GM15510 (cell line): ENCODE data around the gene FIGN.

Source experiments
- POLR2A ChIP-seq: IDR thresholded peaks from 3 replicates; pipeline ENCODE4 v1.6.1; 2011; ENCODE audit warnings: borderline replicate concordance; ENCODE audit not compliant: insufficient read length; ENCODE audit errors: extremely low read depth

FIGN gene

DNA sequence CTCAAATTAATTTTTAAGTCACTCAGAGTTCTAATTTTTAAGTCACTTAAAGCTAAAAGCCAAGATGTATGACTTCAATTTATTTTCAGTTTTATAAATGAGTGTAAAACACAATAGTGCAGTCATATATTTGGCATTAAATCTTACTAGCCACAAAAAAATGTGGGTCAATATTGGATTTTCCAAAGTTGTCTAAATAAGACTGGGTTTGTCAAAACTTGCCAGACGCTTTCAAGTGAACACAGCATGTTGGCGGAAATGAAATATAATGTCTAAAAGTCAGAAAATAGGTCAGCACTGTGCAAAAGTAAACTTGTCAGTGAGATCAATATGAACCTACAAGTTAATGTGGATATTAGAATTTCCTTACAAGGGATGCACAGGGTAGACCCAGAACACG lies 128.9 kb downstream of the FIGN start:
- TF ChIP-seq POLR2A, result no peak

DNA sequence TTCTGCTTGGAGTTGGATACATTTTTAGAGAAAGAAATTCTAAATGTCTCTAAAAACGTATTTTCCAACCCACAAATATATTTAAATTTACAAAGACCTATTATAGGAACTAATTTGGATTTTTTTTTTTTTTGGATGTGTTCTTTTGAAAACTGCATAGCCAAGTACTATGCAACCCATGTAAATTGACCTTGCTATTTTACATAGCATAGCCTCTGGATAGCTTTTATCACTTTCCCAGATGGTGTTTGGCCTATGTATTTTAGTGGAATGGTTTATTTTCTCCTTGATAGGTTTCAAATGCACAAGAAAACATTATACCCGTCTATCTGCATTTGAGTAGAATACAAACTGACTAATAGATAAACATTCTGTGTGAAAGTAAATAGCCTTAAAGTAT lies 130.0 kb downstream of the FIGN start:
- TF ChIP-seq POLR2A, result no peak

DNA sequence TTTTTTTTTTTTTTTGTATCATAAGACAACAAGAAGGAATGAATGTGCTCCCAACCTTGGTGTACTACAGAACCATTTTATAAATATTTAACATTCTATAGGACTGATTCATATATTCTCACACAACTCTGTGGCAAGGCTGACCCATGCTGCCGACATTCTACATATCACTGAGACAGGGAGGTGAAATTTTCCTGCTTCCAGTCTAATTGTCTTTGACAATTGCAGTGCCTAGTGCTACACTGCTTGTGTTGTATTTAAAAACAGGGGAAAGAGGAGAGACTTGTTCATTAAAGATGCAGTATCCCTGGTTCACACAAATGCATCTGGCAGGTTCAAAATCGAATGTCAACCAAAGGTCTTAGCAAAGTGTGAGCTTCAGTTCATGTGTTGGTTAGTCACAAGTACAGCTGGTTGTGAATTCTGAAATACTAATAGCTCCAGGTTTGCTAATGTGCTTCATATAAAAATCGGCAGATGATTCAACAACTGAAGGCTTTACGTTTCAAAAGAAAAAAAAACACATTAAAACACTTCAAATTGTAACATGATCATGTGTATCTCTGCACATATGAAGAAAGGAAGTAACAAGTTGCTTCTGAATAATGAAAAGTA lies 130.8 kb downstream of the FIGN start:
- TF ChIP-seq POLR2A, result no peak

DNA sequence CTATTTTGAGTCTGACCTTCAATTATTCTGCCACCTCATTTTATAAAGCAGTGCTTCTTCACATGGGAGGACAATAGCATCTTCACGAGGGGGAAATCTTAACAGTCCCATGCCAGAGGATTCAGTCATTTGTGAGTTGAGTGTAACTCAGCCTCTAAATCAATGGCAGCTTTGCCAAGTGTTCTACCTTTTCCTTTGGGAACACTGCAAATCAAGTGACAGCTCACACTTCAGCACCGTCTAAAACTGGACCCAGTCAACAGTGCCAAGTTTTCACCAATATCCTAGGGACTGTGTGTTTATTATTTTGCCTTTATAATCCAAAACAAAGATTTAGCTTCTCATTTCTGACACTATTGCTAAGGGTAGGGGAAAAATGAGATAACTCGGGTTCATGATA lies 133.6 kb downstream of the FIGN start:
- TF ChIP-seq POLR2A, result no peak

DNA sequence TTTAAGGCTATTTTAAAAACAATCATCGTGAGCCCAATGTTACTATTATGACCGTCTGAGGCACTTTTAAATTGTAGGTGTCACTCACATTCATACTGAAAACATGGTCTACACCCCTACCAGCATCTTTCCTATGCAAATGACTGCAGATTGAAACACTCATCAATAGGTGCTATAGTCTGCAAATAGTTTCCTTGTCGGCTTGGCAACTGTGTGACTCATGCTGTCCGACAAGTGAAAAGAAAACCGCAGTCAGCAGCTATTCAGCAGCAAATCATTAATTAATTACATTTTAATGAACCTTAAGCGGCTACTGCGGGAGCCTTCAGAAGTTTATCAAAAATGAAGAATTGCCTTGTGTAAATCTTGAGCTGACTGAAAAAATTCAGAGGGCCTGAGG lies 134.4 kb downstream of the FIGN start:
- no peak for TF ChIP-seq POLR2A

DNA sequence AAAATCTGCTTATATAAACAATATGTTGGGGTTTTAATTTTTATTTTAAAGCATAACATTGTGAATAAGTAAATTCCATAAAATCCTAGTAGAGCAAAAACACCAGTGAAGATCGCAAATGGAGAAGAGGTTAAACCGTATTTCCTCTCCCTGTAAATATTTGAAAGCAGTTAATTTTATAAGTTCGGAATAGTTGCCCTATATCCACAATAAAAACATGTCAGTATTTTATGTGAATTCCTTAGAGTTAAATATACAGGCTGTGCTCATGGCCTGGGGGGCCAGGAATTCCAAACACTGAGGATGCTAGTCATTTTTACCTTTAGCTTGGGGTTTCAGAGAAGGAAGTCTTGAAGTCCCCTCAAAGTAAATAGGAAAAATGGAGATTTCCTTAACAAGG lies 135.0 kb downstream of the FIGN start:
- no peak for TF ChIP-seq POLR2A

DNA sequence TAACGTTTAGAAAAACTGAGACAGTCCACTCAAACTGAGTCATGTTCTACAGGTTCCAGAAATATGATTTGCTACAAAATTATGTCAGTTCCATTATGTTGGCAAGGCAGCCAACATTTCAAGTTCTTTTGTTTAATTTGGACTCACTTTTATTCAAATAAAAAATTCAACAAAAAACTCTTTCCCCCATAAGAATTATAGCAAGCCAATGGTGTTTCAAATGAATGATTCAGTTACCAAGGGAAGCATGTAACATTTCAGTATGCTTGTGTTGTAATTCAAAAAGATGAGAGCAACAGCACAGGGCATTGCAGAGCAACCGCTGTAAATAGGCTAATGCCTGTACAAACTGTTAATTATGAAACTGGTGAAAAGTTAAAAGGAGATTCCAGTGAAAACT lies 140.8 kb downstream of the FIGN start:
- no peak for TF ChIP-seq POLR2A

DNA sequence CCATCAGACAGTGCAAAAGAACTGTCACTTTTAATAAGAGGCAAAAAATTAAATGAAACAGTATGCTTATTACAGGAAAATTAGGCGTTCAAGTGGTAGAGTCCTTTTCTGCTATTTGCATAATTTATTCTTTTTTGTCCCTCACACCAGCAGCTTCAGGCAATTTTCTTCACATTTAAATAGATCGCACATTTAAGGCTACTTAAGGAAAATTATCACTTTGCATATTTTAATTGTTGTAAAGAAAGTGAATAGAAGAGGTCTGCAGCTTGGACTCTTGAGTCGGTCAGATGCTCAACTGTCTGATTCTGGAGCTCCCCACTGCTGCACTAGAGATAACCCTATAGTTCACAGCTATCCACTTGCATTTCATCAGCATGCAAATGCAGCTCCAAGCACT lies 141.3 kb downstream of the FIGN start:
- no peak for TF ChIP-seq POLR2A

DNA sequence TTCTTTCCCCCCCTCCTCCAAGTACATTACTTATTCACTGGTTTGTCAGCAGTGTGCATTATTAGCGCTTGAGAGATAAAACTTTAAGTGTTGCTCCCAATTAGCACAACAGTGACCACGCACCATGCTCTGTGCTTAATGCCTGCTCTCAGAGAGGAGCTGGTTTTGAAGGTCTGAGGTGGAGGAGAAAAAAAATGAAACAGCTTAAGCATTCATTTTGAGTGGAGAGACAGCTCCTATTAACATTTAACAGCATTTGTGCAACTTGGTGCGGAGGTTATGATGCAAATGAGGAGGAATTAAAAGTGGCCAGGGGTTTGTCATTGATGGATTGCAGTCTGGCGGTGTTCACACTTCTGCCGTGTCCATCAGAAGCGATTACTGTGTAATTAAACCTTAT lies 141.8 kb downstream of the FIGN start:
- no peak for TF ChIP-seq POLR2A

DNA sequence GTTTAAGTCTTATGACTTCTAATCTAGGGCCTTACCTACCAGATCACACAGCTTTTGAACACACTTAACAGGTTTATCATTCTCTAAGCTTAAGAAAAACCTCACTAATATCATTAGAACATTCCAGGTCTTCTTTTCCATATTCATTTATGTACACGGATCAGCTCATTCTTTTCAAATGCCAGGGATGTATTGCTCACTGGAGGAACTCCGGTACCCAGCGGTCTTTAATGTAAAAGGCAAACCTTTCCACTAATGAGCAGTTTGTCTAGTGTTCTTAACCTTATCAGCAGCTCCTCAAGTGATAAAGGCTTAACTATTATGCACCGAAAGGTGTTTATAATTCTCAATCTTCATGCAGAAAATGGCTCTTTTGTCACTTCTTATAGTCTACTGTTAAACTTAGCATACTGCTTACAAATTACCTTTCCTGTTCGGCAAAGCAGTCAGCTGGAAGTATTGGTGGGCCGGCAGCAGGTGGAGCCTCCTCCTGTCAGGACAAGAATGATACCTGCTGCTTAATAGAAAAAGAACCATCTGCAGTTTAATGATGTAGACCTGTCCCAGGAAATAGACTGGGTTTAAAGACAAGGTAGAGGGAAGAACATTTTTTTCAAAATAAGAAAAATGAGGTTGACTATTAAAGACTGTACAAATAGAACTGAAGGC lies 142.7 kb downstream of the FIGN start:
- no peak for TF ChIP-seq POLR2A

DNA sequence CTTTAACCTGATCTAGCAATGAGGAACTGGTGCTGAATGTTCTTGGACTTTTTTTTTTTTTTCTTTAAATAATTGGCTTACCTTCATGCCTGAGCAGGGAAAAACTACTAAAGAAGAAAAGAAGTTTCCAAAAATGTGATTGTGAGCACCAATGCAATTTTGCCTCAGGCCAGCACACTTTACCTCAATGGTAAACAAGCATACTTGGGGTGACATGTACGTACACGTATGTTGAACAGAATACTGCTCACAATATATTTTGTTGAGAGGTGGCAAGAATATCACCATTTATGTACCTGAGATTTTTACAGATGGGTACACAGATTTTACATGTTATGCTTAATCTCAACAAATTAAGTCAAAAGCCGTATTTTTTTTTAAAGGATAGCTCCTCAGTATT lies 144.3 kb downstream of the FIGN start:
- TF ChIP-seq POLR2A, result no peak

DNA sequence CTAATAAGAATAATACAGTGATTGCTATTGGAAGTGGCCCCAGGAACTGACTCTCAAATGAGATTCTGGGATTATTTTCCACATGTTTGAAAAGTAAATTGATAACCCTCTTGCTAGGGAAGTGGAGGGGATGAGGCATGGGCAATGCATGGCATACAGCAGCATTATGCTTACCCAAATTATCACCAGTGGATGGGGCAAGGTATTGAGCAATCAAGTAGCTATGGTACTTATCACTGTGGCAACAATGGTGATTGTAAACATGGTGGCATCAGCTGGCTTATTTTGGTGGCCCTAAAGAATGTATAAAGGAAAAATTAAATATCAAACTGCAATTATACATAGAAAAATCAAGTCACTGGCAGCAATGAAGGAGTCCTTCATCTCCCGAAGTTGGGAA lies 155.1 kb downstream of the FIGN start:
- TF ChIP-seq POLR2A, result no peak

DNA sequence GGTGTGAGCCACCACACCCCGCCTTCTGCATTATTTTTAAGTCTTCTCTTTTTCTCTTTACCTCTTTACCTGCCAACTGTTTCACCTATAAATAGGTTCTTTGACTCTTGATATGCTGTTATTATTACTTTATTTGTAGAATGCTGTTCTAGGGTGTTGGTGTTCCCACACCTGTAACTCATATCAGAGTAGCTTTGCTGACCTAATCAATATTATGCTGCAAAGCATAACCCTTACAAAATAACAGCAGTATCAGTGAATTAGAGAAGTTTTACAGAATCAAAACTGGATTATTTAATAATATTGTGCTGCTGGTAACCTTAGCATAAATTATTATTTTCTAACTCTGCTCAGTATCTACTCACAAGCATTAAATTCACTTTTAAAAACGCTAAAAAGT lies 161.5 kb downstream of the FIGN start:
- TF ChIP-seq POLR2A, result no peak

DNA sequence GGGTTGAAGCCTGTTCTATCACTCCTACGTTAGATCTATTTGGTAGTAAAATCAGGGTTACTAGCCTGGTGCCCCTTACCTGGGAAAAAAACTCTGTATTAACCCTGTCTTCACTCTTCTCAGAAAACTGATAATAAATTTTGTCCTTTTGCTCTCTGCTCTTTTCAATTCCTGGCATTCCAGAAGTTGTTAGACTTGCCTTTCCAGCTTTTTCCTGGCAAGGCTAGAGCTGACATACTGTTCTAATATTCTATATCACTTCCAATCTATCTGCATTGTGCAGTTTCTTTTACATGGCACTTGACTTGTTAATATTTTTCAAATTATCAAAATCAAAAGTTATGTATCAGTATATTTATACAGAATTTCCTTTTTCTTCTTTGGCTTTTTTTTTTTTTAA lies 162.2 kb downstream of the FIGN start:
- TF ChIP-seq POLR2A, result no peak

DNA sequence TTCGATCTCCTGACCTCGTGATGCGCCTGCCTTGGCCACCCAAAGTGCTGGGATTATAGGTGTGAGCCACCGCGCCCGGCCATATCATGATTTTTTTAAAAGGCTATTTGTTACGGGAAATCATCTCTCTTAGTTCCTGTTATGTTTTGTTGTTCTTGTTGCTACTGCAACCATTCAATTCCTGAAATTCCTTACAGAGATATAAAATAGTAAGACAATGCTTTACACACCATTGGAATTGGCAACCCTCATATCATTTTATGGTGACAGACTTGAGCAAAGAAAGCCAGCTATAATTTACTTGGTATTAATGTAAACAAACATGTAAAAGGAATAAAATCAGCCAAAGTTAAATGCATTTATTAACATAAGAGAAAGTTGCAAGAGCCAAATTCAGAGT lies 163.0 kb downstream of the FIGN start:
- TF ChIP-seq POLR2A, result no peak

DNA sequence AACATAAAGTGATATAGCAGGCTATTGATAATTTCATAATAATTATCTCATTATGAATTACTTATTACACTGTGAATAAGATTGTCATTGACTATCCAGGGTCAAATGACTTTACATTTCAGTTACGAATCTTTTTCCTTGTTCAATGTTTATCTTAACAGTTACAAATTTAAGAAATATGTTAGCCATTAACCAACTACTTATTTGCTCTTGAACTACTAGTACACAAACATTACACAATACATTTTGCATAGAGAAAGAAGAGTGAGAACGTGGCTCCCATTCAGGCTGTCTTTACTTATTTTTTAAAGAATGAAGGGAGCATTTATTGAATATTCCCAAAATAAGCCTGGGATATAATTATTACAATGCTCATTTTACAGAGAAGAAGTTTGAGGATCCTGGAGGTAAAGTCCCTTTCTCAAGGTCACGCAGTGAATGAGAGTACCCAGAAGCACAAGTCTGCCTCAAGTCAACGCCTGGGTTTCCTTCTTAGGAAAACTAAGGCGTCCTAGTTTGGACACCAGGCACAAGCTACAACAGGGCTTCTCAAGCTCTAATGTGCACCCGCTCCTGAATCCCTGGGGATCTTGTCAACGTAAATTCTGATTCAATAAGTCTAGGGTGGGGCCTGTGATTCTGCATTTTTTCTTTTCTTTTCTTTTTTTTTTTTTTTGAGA lies 164.2 kb downstream of the FIGN start:
- TF ChIP-seq POLR2A, result no peak

DNA sequence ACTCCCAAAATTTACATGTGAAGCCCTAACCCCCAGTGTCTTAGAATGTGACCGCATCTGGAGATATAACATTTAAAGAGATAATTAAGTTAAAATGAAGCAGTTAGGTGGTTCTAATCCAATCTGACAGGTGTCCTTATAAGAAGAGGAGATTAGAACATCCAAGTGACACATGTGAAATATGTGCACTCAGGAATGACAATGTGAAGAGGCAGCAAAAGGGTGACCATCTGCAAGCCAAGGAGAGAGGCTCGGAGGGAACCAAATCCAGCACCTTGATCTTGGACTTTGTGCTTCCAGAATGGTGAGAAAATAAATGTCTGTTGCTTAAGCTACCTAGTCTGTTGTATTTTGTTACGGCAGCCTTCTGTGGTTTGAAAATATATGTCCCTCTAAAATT lies 165.4 kb downstream of the FIGN start:
- TF ChIP-seq POLR2A, result no peak

DNA sequence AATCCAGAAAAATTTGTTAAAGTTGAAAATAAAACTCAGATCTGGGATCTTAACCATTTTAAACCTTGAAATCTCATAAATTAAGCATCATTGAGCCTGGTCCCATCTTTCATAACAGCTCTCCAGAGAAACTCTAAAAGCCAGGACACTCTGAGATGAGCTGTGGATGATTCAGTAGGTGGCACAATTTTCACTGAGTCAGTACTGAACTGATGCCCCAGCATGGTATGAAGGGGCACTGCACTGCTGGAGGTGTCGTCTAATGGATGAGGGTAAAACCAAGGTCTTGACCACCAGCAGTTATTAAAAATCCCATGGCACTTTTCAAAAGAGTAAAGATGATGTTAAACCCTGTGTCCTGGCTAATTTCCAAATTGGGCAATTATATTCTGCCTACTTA lies 170.6 kb downstream of the FIGN start:
- TF ChIP-seq POLR2A, result no peak
